Right lobe of liver (tissue), 4 donors: ENCODE measurements around the gene IGFBPL1.

Experiments used
- CTCF ChIP-seq, 4 donors: fragments of 200-600 bp in 3 of 4; fragments of 450-650 bp in 1 of 4; IDR thresholded peaks; one replicate each; pipeline versions ENCODE4 v1.5.1 to v1.8.0; 2016 to 2022; ENCODE audit warnings: antibody characterized with exemption in 4 of 4, mild to moderate bottlenecking in 2 of 4
- POLR2A ChIP-seq: fragments of 450-650 bp; IDR thresholded peaks from one replicate; pipeline ENCODE4 v1.6.1; 2017; ENCODE audit warnings: antibody characterized with exemption, mild to moderate bottlenecking
- donor health status: DM: no; HTN: no; CAD: no.
- donor health status: DM: no; HTN: no; CAD: no.
- donor health status: DM: no; HTN: yes; CAD: no.

GRCh38 chr9:38388283-38389223, 35.7 kb downstream of the IGFBPL1 start:
- TF ChIP-seq CTCF (IDR thresholded peaks at IDR 0.05) (no peak), POLR2A (no peak)
